ENCODE data around the gene SLC35A4. TPM values are rescaled to one million over a fixed set of nuclear protein-coding genes. Genes with fewer than 3 reads are reported as not detected.

Gene SLC35A4
- total and polyA plus RNA-seq, 12 donors = 33.9 to 105 (median 78.7) TPM

DNA sequence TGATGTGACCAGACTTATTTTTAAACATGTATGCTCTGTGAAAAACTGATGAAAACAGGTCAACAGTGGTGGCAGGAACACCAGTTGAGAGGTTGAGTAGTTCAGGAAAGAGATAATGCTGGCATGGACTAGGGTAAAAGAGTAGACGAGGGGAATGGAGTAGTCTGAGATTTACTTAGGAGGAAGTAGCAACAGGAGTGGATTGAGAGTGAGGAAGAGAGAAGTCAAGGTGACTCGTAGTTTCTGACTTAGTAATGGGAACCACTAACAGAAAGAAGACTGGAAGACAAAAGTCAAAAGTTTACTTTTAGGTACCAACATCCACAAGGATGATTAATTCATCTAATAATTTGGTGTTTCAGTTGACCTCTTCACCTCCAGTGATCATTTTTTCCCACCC is 11.0 kb upstream of the SLC35A4 start:
- DNase-seq (no peak), ATAC-seq (no peak)
- TF ChIP-seq, protein P1, sequence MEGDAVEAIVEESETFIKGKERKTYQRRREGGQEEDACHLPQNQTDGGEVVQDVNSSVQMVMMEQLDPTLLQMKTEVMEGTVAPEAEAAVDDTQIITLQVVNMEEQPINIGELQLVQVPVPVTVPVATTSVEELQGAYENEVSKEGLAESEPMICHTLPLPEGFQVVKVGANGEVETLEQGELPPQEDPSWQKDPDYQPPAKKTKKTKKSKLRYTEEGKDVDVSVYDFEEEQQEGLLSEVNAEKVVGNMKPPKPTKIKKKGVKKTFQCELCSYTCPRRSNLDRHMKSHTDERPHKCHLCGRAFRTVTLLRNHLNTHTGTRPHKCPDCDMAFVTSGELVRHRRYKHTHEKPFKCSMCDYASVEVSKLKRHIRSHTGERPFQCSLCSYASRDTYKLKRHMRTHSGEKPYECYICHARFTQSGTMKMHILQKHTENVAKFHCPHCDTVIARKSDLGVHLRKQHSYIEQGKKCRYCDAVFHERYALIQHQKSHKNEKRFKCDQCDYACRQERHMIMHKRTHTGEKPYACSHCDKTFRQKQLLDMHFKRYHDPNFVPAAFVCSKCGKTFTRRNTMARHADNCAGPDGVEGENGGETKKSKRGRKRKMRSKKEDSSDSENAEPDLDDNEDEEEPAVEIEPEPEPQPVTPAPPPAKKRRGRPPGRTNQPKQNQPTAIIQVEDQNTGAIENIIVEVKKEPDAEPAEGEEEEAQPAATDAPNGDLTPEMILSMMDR (IDR thresholded peaks at IDR 0.05) = no peak
- H3K4me3 ChIP-seq = no peak overlapping the region
- WGBS, 2 donors = 65 to 71% methylated on average over 2 of the region's 2 CpGs
- H3K9me3 ChIP-seq = no peaks in the 10 kb centered on the region
- H3K4me1 ChIP-seq = peaks cover 25 to 77% (median 68%) of the 10 kb centered on the region in 9 donors
- intact Hi-C loops (cut with DNase I) = loop anchor here in 2 of 10 donors (5.0 to 10.0 kb wide), 2 partner anchors 151 to 309 kb away; partner anchors contain the start of gene ANKHD1 (in 1 of the 2)
- peaks cover 0 to 60% (median 21%) of the 10 kb centered on the region in 9 donors for H3K36me3 ChIP-seq
- peak overlapping the region in 3 of 10 donors; percentile 23 to 98 (median 38) for H3K27ac ChIP-seq
- no peaks in the 10 kb centered on the region for H3K27me3 ChIP-seq

DNA sequence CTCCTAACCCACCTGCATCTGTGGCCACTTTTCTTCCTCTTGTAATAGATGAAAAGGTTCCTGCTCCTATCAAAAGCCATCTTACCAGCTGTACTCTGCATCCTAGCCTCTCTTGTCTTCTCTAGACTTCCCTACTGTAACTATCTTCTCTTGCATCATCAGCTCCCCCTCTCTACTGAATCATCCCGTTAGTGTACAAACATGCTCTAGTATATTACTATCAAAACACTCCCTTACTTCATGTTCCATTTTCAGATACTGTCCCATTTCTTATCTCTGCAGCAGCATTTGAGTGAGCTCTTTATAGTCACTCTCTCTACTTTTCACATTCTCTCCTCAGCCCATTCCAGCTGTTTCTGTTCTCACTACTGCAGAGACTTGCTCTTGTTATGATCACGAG is 10.2 kb upstream of the SLC35A4 start:
- no peak for ATAC-seq
- Histone ChIP-seq H3K9me3 (no peaks in the 10 kb centered on the region), H3K36me3 (peaks cover 0 to 59% (median 21%) of the 10 kb centered on the region in 9 donors), H3K27ac (peak overlapping the region in 2 of 10 donors; percentile 52 to 98), H3K4me1 (peaks cover 18 to 69% (median 60%) of the 10 kb centered on the region in 9 donors), H3K4me3 (no peak overlapping the region), H3K27me3 (no peaks in the 10 kb centered on the region)
- DNase-seq = no peak
- intact Hi-C loops (cut with DNase I) = loop anchor here in 2 of 10 donors (5.0 to 10.0 kb wide), 2 partner anchors 152 to 310 kb away; partner anchors contain the start of gene ANKHD1 (in 1 of the 2)
- TF ChIP-seq, protein P1 (IDR thresholded peaks at IDR 0.05) = no peak
- WGBS, 2 donors = 45 to 51% methylated on average over 2 of the region's 2 CpGs

DNA sequence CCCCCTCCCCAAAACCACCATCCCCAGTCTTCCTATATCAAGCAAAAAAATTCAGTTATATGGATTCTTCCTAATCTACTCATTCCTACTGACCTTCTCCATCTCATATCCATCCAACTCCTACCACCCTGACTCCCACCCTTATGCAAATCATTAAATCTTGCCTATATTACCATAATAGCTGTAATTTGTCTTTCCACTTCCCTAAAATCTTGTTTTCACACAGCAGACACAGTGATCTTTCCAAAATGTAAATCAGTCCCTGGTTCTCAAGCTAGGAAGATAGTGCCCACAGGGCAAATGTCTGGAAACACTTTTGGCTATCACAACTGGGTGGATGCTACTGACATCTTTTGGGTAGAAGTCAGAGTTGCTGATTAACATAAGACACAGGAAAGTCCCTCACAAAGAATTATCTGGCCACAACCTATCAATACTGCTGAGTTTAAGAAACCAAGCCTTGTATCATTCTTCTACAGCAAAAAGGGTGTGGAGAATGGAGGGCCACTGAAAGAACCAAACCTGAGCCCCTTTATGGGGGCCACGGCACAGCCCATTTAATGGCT is 8.8 kb upstream of the SLC35A4 start:
- no peak for ATAC-seq
- intact Hi-C loops (cut with DNase I) = loop anchor here in 1 of 10 donors (10.0 kb wide), 1 partner anchor 311 kb away; no protein-coding TSS in a partner anchor
- WGBS, 2 donors = 83 to 93% methylated on average over 1 of the region's 1 CpG
- Histone ChIP-seq H3K36me3 (peaks cover 0 to 58% (median 15%) of the 10 kb centered on the region in 9 donors), H3K27ac (peak overlapping the region in 6 of 10 donors; percentile 90 to 98 (median 94)), H3K9me3 (no peaks in the 10 kb centered on the region), H3K4me3 (peak overlapping the region in 7 of 10 donors; percentile 70 to 93 (median 75)), H3K27me3 (no peaks in the 10 kb centered on the region), H3K4me1 (peaks cover 8 to 55% (median 46%) of the 10 kb centered on the region in 9 donors)
- no peak for DNase-seq
- TF ChIP-seq, protein P1 (IDR thresholded peaks at IDR 0.05) = no peak

DNA sequence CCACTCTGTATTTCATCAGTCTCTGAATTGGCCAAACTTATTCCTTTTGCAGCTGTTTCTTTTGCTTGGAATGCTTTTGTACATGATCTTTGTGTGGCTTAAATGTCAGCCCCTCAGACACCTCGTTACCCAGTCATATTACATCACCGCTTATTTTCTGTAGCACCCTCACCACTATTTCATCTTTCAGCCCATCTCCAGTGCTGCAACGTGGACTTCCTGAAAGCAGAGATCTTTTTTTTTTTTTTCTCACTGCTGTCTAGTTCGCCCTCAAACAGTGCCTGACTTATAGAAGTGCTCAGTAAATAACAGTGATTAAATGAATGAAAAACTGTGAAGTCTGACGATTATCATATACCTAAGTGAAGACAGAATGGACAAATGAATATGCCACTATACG is 8.2 kb upstream of the SLC35A4 start:
- H3K36me3 ChIP-seq = peaks cover 0 to 58% (median 10%) of the 10 kb centered on the region in 9 donors
- H3K27me3 ChIP-seq = no peaks in the 10 kb centered on the region
- WGBS, 2 donors = 4 to 6% methylated on average over 6 of the region's 6 CpGs
- ATAC-seq (no peak), DNase-seq (no peak)
- intact Hi-C loops (cut with DNase I) = loop anchor here in 1 of 10 donors (10.0 kb wide), 1 partner anchor 312 kb away; no protein-coding TSS in a partner anchor
- H3K4me3 ChIP-seq = peak overlapping the region; percentile 23 to 93 (median 71)
- no peaks in the 10 kb centered on the region for H3K9me3 ChIP-seq
- peaks cover 8 to 51% (median 43%) of the 10 kb centered on the region in 9 donors for H3K4me1 ChIP-seq
- TF ChIP-seq, protein P1 (IDR thresholded peaks at IDR 0.05) = no peak
- peak overlapping the region in 9 of 10 donors; percentile 81 to 98 (median 93) for H3K27ac ChIP-seq
